ENCODE data around the gene VSTM2A. TPM values are rescaled to one million over a fixed set of nuclear protein-coding genes. Genes with fewer than 3 reads are reported as not detected.

Gene VSTM2A
- total and polyA plus RNA-seq, 7 donors = 0.58 to 3.6 (median 1.4) TPM; not detected in 1

DNA sequence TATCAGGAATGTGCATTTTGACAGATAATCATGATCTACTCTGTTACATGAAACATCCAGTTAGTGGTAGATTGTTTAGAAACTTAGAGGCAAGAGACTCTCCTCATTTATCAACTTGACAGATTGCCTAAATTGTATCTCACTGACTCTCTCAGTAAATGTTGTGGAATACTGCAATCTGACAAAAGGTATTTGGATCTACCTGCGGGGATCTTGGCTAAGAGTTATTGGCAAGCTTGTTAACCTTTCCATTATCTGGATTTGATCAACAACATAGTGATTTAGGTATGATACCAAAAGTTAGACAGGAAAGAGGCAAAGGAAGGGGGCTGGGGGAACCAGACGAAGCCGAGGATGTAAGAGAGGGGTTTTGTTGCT is 2.0 kb downstream of the VSTM2A start:
- TF ChIP-seq, protein P1, sequence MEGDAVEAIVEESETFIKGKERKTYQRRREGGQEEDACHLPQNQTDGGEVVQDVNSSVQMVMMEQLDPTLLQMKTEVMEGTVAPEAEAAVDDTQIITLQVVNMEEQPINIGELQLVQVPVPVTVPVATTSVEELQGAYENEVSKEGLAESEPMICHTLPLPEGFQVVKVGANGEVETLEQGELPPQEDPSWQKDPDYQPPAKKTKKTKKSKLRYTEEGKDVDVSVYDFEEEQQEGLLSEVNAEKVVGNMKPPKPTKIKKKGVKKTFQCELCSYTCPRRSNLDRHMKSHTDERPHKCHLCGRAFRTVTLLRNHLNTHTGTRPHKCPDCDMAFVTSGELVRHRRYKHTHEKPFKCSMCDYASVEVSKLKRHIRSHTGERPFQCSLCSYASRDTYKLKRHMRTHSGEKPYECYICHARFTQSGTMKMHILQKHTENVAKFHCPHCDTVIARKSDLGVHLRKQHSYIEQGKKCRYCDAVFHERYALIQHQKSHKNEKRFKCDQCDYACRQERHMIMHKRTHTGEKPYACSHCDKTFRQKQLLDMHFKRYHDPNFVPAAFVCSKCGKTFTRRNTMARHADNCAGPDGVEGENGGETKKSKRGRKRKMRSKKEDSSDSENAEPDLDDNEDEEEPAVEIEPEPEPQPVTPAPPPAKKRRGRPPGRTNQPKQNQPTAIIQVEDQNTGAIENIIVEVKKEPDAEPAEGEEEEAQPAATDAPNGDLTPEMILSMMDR (IDR thresholded peaks at IDR 0.05) = no peak
- TF ChIP-seq EP300 (IDR thresholded peaks at IDR 0.05) (no peak), POLR2A (IDR thresholded peaks at IDR 0.05) (no peak)
- Histone ChIP-seq H3K4me3 (no peak overlapping the region), H3K27me3 (peaks cover 36 to 82% (median 70%) of the 10 kb centered on the region in 3 donors), H3K27ac (no peak overlapping the region), H3K36me3 (no peaks in the 10 kb centered on the region), H3K4me1 (peaks cover 0 to 27% (median 23%) of the 10 kb centered on the region in 4 donors), H3K9me3 (no peaks in the 10 kb centered on the region)
- intact Hi-C loops (cut with DNase I) = no loop called here
- DNase-seq = no peak
- 2 to 20% methylated on average over 3 of the region's 3 CpGs for WGBS, 2 donors

DNA sequence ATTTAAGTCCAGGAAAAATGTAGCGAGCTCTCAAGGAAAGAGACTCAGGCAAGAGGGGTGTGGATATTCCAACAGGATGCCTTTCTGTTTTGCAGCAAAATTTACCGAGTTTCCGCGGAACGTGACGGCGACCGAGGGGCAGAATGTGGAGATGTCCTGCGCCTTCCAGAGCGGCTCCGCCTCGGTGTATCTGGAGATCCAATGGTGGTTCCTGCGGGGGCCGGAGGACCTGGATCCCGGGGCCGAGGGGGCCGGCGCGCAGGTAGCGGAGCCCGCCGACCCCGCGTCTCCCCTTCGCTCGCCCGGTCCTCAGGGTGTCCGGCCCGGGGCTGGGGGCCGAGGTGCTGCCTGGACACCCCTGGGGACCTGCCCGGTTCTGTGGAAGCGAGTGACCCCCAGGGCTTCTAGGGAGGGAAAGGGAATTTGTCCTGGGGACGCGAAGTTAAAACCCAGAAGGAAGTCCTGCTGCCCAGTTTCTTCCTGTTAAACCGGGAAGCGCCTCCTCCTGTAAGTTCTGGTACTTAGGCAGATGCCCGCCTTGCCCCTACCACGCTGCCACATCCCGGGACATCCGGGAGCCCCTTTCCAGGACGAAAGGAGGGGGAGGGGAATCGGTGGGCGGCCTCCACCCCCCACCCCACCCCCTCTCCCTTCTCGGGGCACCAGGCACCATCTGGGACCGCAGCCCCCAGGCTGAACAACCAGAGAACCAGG is 2.5 kb downstream of the VSTM2A start:
- WGBS, 2 donors = 6 to 16% methylated on average over 45 of the region's 45 CpGs
- TF ChIP-seq EP300 (IDR thresholded peaks at IDR 0.05) = no peak
- no peak for TF ChIP-seq POLR2AphosphoS5 (IDR thresholded peaks at IDR 0.05)
- TF ChIP-seq, protein P1 (IDR thresholded peaks at IDR 0.05) = no peak
- no peak for TF ChIP-seq POLR2A (IDR thresholded peaks at IDR 0.05)
- Histone ChIP-seq H3K36me3 (no peaks in the 10 kb centered on the region), H3K9me3 (no peaks in the 10 kb centered on the region), H3K27me3 (peaks cover 36 to 77% (median 70%) of the 10 kb centered on the region in 3 donors), H3K4me1 (peaks cover 0 to 27% (median 23%) of the 10 kb centered on the region in 4 donors), H3K4me3 (no peak overlapping the region), H3K27ac (no peak overlapping the region)
- no peak for DNase-seq
- intact Hi-C loops (cut with DNase I) = no loop called here

DNA sequence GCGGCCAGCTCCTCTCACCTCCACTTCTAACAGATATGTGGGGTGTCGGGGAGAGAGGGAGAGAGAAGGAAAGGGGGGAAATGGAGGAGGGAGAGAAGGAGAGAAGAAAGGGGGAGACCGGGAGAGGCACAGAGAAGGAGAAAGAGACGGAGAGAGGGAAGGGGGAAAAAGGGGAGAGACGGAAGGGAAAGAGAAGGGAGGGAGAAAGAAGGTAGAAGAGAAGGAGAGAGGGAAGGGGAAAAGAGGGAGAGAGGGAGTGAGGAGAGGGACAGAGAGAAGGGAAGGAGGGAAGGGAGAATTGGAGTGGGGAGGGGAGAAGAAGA is 3.0 kb downstream of the VSTM2A start:
- Histone ChIP-seq H3K4me3 (no peak overlapping the region), H3K27me3 (peaks cover 36 to 71% (median 66%) of the 10 kb centered on the region in 3 donors), H3K9me3 (no peaks in the 10 kb centered on the region), H3K36me3 (no peaks in the 10 kb centered on the region), H3K27ac (no peak overlapping the region), H3K4me1 (peaks cover 0 to 27% (median 23%) of the 10 kb centered on the region in 4 donors)
- no peak for TF ChIP-seq POLR2AphosphoS5 (IDR thresholded peaks at IDR 0.05)
- TF ChIP-seq POLR2A (IDR thresholded peaks at IDR 0.05) = no peak
- TF ChIP-seq, protein P1 (IDR thresholded peaks at IDR 0.05) = no peak
- TF ChIP-seq EP300 (IDR thresholded peaks at IDR 0.05) = no peak
- intact Hi-C loops (cut with DNase I) = no loop called here
- no peak for DNase-seq
- WGBS, 2 donors = 7 to 14% methylated on average over 5 of the region's 5 CpGs

DNA sequence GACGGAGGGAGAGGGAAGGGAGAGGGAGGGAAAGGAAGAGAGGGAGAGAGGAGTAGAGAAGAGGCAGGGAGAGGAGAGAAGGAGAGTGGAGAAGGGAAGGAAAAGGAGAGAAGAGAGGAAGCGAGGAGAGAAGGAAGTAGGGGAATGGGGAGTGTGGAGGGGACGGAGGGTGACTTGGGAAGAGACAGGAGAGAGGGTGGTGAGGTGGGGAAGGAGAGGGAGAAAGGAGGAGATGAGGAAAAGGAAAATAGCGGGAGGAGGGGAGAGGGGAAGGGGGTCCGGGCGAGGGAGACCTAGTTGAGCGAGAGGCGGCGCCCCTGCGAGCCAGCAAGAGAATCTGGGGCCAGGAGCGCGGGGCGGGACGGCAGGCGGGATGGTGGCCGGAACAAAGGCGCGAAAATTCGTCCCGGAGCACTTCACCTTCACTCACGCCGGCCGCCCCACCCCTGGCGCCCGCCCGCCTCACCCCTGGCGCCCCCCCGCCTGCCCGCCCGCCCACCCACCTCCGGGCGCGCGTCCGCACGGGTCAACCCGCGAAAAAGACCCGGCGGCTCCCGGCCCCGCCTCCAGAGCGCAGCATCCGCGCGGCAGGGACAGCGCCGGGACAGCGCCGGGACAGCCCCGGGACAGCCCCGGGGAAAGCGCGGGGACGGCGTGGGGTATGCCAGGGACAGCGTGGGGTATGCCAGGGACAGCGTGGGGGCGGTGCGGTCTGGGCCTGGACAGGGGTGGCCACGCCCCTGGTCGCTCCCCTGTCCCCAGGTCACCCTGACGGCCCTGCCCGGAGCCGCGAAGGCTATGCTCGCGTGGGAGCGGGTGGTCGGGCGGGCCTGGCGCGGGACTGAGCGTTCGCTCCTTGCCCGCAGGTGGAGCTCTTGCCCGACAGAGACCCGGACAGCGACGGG is 4.2 kb downstream of the VSTM2A start:
- WGBS, 2 donors = 1 to 2% methylated on average over 80 of the region's 80 CpGs
- Histone ChIP-seq H3K27ac (no peak overlapping the region), H3K4me1 (peaks cover 0 to 27% (median 23%) of the 10 kb centered on the region in 4 donors), H3K27me3 (peaks cover 36 to 60% (median 55%) of the 10 kb centered on the region in 3 donors), H3K36me3 (no peaks in the 10 kb centered on the region), H3K9me3 (no peaks in the 10 kb centered on the region), H3K4me3 (peak overlapping the region in 3 of 4 donors; percentile 32 to 38 (median 33))
- no peak for TF ChIP-seq POLR2A (IDR thresholded peaks at IDR 0.05)
- no peak for TF ChIP-seq EP300 (IDR thresholded peaks at IDR 0.05)
- TF ChIP-seq, protein P1 (IDR thresholded peaks at IDR 0.05) = no peak
- no peak for TF ChIP-seq POLR2AphosphoS5 (IDR thresholded peaks at IDR 0.05)
- DNase-seq = no peak
- intact Hi-C loops (cut with DNase I) = no loop called here

All from sigmoid colon (tissue), 7 donors.